HepG2 (cell line): ENCODE measurements around the gene NSD1. TPM values are rescaled to one million over a fixed set of nuclear protein-coding genes. Genes with fewer than 3 reads are reported as not detected.

ENCODE experiments used
- ARHGAP35 ChIP-seq: sonication (generic); formaldehyde crosslinking; IDR thresholded peaks from 2 replicates; pipeline ENCODE4 v1.9.0; 2022; ENCODE audit warnings: mild to moderate bottlenecking, inconsistent platforms, moderate library complexity, missing genetic modification reagents, borderline replicate concordance
- ATF3 ChIP-seq: sonication (generic); formaldehyde crosslinking; IDR thresholded peaks from 2 replicates; pipeline ENCODE4 v1.4.0; 2020; ENCODE audit warnings: missing genetic modification reagents
- EEA1 ChIP-seq: sonication (generic); formaldehyde crosslinking; IDR thresholded peaks from 2 replicates; pipeline ENCODE4 v1.5.1; 2020; ENCODE audit warnings: mild to moderate bottlenecking, missing genetic modification reagents, borderline replicate concordance
- EHMT2 ChIP-seq: fragments of 200-600 bp; sonication (generic); IDR thresholded peaks from 2 replicates; pipeline ENCODE4 v1.7.0; 2017; ENCODE audit warnings: antibody characterized with exemption, low read depth, low read length, borderline replicate concordance
- FOXC1 ChIP-seq: sonication (generic); formaldehyde crosslinking; IDR thresholded peaks from 2 replicates; pipeline ENCODE4 v1.8.0; 2022; ENCODE audit warnings: mild to moderate bottlenecking, missing genetic modification reagents, borderline replicate concordance
- FOXP1 ChIP-seq, 2 experiments: fragments of 450-650 bp in 1 of 2; IDR thresholded peaks; 2 replicates each; pipeline ENCODE4 v1.6.1; 2017 to 2018; ENCODE audit warnings: antibody characterized with exemption in 1 of 2
- KLF6 ChIP-seq: IDR thresholded peaks from 2 replicates; pipeline ENCODE4 v1.8.0; 2016; ENCODE audit warnings: missing biosample characterization, missing genetic modification reagents
- MAZ ChIP-seq, 2 experiments: sonication (generic) in 1 of 2; formaldehyde crosslinking in 1 of 2; IDR thresholded peaks; 2 replicates each; pipeline versions ENCODE4 v1.5.0 to v1.6.1; 2012 to 2020; ENCODE audit warnings: low read depth in 2 of 2, mild to moderate bottlenecking in 2 of 2, borderline replicate concordance in 1 of 2, improper control_type of control experiment in 1 of 2, low read length in 1 of 2, missing genetic modification reagents in 1 of 2, moderate library complexity in 1 of 2
- MIXL1 ChIP-seq: IDR thresholded peaks from 2 replicates; pipeline ENCODE4 v1.6.1; 2016
- POGK ChIP-seq: sonication (generic); formaldehyde crosslinking; conservative IDR thresholded peaks from 2 replicates; pipeline ENCODE4 v1.8.0; 2022; ENCODE audit warnings: mild to moderate bottlenecking, moderate library complexity, missing genetic modification reagents
- SPEN ChIP-seq: sonication (generic); formaldehyde crosslinking; IDR thresholded peaks from 2 replicates; pipeline ENCODE4 v1.5.1; 2020; ENCODE audit warnings: low read depth, mild to moderate bottlenecking, missing genetic modification reagents
- ZBED4 ChIP-seq: sonication (generic); formaldehyde crosslinking; IDR thresholded peaks from 2 replicates; pipeline ENCODE4 v1.4.0; 2020; ENCODE audit warnings: missing genetic modification reagents, borderline replicate concordance
- ZMAT3 ChIP-seq: sonication (generic); formaldehyde crosslinking; conservative IDR thresholded peaks from 2 replicates; pipeline ENCODE4 v1.7.0; 2021; ENCODE audit warnings: missing genetic modification reagents
- ZNF275 ChIP-seq: sonication (generic); formaldehyde crosslinking; IDR thresholded peaks from 2 replicates; pipeline ENCODE4 v1.8.0; 2022; ENCODE audit warnings: missing genetic modification reagents, mild to moderate bottlenecking, inconsistent platforms, borderline replicate concordance
- ZNF484 ChIP-seq: sonication (generic); formaldehyde crosslinking; IDR thresholded peaks from 2 replicates; pipeline ENCODE4 v1.5.1; 2020; ENCODE audit warnings: mild to moderate bottlenecking, low read depth, missing genetic modification reagents, borderline replicate concordance
- ZNF605 ChIP-seq: sonication (generic); formaldehyde crosslinking; IDR thresholded peaks from 2 replicates; pipeline ENCODE4 v1.8.0; 2022; ENCODE audit warnings: mild to moderate bottlenecking, missing genetic modification reagents
- ZNF670 ChIP-seq: sonication (generic); formaldehyde crosslinking; IDR thresholded peaks from 2 replicates; pipeline ENCODE4 v1.8.0; 2022; ENCODE audit warnings: mild to moderate bottlenecking, missing genetic modification reagents, borderline replicate concordance
- ZNF674 ChIP-seq: sonication (generic); formaldehyde crosslinking; IDR thresholded peaks from 2 replicates; pipeline ENCODE4 v1.5.0; 2020; ENCODE audit warnings: low read depth, mild to moderate bottlenecking, missing genetic modification reagents
- ZNF691 ChIP-seq: sonication (generic); formaldehyde crosslinking; IDR thresholded peaks from 2 replicates; pipeline ENCODE4 v1.4.0; 2020; ENCODE audit warnings: missing genetic modification reagents, low read depth, mild to moderate bottlenecking, borderline replicate concordance
- polyA plus RNA-seq, 8 experiments: library from polyadenylated mRNA; depleted of rRNA in 3 of 8; stranded (reverse) in 7 of 8; unstranded in 1 of 8; fragments of >200 nt; fragmentation: Illumina TruSeq in 4 of 8; extraction: Trizol in 4 of 8; gene quantifications; 2 replicates each; pipeline versions ENCODE4 v1.2.1 to v1.2.3, GENCODE V29; 2011 to 2016; ENCODE audit warnings: low read depth in 4 of 8, missing spikeins in 1 of 8, mixed read lengths in 1 of 8; ENCODE audit not compliant: insufficient read depth in 1 of 8
- total RNA-seq, 5 experiments: library from RNA; depleted of rRNA; stranded (reverse); fragments of >200 nt; fragmentation: Illumina TruSeq; extraction: Trizol; gene quantifications; 2 replicates each; pipeline ENCODE4 v1.2.3, GENCODE V29; 2016; ENCODE audit warnings: low read depth in 1 of 5

Gene NSD1
- total and polyA plus RNA-seq, 2 of the 13 experiments (the other 11 are each of a cell fraction or from before 2014, with no cell fraction given): 0.01 to 0.09 TPM

GRCh38 chr5:177097016-177097985, 36.3 kb upstream of the NSD1 start (continued):
- peak; percentile 95; the same call in 1 of the 2 replicates for TF ChIP-seq ZBED4 (CRISPR knock-in tag)
- peak; percentile 82; the same call in 1 of the 2 replicates for TF ChIP-seq ZNF691 (CRISPR knock-in tag)
- no peak for TF ChIP-seq MIXL1 (CRISPR knock-in tag)
- no peak; the same call in 1 of the 2 replicates for TF ChIP-seq POGK (CRISPR knock-in tag)
- TF ChIP-seq FOXC1: no peak
- TF ChIP-seq ZNF670 (CRISPR knock-in tag): no peak
- no peak for TF ChIP-seq ATF3 (CRISPR knock-in tag)
- TF ChIP-seq ZMAT3 (CRISPR knock-in tag): no peak
- no peak for TF ChIP-seq EHMT2
- TF ChIP-seq EEA1 (CRISPR knock-in tag): no peak
- no peak for TF ChIP-seq ZNF605
- TF ChIP-seq ZNF275 (CRISPR knock-in tag): no peak
- no peak for TF ChIP-seq FOXP1 (IDR thresholded peaks at IDR 0.05)
- TF ChIP-seq FOXP1 (CRISPR knock-in tag; IDR thresholded peaks at IDR 0.05): no peak
- no peak for TF ChIP-seq MAZ (IDR thresholded peaks at IDR 0.05; ENCODE audit: borderline replicate concordance, low read depth, low read length)
- no peak for TF ChIP-seq MAZ (CRISPR knock-in tag; IDR thresholded peaks at IDR 0.05; ENCODE audit: low read depth)
- TF ChIP-seq SPEN (CRISPR knock-in tag): no peak
- no peak for TF ChIP-seq KLF6
- TF ChIP-seq ARHGAP35 (CRISPR knock-in tag): no peak
- TF ChIP-seq ZNF674 (CRISPR knock-in tag): no peak
- TF ChIP-seq ZNF484 (CRISPR knock-in tag): no peak
